HG03159 (cell line): ENCODE data around the gene CEP43.
A peak's percentile ranks its signal among the peaks of the same experiment; 100 is the strongest.

Experiments used
- ATAC-seq: cut with Tn5 transposase; IDR thresholded peaks from one replicate; pipeline ENCODE4 v1.9.1; 2021; ENCODE audit warnings: mild to moderate bottlenecking, moderate library complexity; ENCODE audit not compliant: unreplicated experiment

CEP43 gene

GRCh38 chr6:166960609-166960978 is 38.6 kb upstream of the CEP43 start:
- ATAC-seq, result no peak

GRCh38 chr6:166966268-166966667 is 32.9 kb upstream of the CEP43 start:
- no peak for ATAC-seq

GRCh38 chr6:166969390-166970002 is 29.7 kb upstream of the CEP43 start:
- no peak for ATAC-seq

- ATAC-seq, result no peak
These were observed 29.1 kb upstream of the CEP43 start for GRCh38 chr6:166970091-166970490.

GRCh38 chr6:166970776-166971175 is 28.4 kb upstream of the CEP43 start:
- ATAC-seq, result no peak

GRCh38 chr6:166971271-166971670 is 27.9 kb upstream of the CEP43 start:
- ATAC-seq, result no peak

- ATAC-seq, result no peak
These were observed 27.1 kb upstream of the CEP43 start for GRCh38 chr6:166972101-166972500.

- no peak for ATAC-seq
These were observed 22.6 kb upstream of the CEP43 start for GRCh38 chr6:166976636-166977035.

GRCh38 chr6:166977621-166978525 is 21.3 kb upstream of the CEP43 start:
- ATAC-seq, result no peak

- no peak for ATAC-seq
These were observed 18.5 kb upstream of the CEP43 start for GRCh38 chr6:166980738-166981137.

- ATAC-seq, result no peak
These were observed 11.7 kb upstream of the CEP43 start for GRCh38 chr6:166987448-166987847.

- ATAC-seq, result no peak
These were observed 11.3 kb upstream of the CEP43 start for GRCh38 chr6:166987930-166988329.

GRCh38 chr6:166988674-166989201 is 10.5 kb upstream of the CEP43 start:
- ATAC-seq, result no peak

- peak; percentile 78 for ATAC-seq
These were observed 9.7 kb upstream of the CEP43 start for GRCh38 chr6:166989427-166990032.

- no peak for ATAC-seq
These were observed 2.8 kb upstream of the CEP43 start for GRCh38 chr6:166996406-166996805.

GRCh38 chr6:166997348-166997747 is 1.8 kb upstream of the CEP43 start:
- no peak for ATAC-seq

GRCh38 chr6:166997768-166998255 is 1.4 kb upstream of the CEP43 start:
- ATAC-seq, result peak; percentile 20

- peak; percentile 7 for ATAC-seq
These were observed 697 bp upstream of the CEP43 start for GRCh38 chr6:166998256-166999144.

GRCh38 chr6:166999884-167000253 is 672 bp downstream of the CEP43 start:
- no peak for ATAC-seq

- no peak for ATAC-seq
These were observed 1.6 kb downstream of the CEP43 start for GRCh38 chr6:167000759-167001158.
